Measurements from ENCODE around the gene NDFIP1.

DNA sequence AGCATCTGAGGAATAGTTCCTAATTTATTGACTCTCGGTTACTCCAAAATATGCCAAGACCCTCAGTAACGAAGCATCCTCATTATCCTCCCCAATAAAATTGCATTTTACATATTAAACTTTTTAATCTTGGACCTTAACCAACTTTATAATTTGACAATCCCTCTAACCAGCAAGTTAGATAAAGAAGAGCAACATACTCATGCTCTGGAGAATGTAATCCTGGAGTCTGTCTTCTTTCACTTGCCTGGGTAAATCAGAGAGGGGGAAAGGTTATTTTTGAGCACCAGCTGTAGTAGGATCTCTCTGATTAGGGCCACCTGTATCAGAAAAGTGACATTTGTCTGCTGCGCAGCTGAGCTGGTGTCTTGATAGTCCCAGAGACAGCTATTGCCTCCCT, 59.8 kb downstream of the NDFIP1 start:
- TF ChIP-seq, protein P1, sequence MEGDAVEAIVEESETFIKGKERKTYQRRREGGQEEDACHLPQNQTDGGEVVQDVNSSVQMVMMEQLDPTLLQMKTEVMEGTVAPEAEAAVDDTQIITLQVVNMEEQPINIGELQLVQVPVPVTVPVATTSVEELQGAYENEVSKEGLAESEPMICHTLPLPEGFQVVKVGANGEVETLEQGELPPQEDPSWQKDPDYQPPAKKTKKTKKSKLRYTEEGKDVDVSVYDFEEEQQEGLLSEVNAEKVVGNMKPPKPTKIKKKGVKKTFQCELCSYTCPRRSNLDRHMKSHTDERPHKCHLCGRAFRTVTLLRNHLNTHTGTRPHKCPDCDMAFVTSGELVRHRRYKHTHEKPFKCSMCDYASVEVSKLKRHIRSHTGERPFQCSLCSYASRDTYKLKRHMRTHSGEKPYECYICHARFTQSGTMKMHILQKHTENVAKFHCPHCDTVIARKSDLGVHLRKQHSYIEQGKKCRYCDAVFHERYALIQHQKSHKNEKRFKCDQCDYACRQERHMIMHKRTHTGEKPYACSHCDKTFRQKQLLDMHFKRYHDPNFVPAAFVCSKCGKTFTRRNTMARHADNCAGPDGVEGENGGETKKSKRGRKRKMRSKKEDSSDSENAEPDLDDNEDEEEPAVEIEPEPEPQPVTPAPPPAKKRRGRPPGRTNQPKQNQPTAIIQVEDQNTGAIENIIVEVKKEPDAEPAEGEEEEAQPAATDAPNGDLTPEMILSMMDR (conservative IDR thresholded peaks at IDR 0.05; ENCODE audit: low read length) = no peak
- TF ChIP-seq EZH2phosphoT487 (IDR thresholded peaks at IDR 0.05; ENCODE audit: borderline replicate concordance, low read depth, low read length) = no peak
